Bladder microvascular endothelial cell (primary cell): ENCODE measurements around the gene NAV3. TPM values are rescaled to one million over a fixed set of nuclear protein-coding genes. Genes with fewer than 3 reads are reported as not detected.

ENCODE experiments used
- total RNA-seq: library from RNA; depleted of rRNA; stranded (reverse); fragments of >200 nt; gene quantifications from 2 replicates; pipeline ENCODE4 v1.2.3, GENCODE V29; 2014

NAV3 gene, protein sequence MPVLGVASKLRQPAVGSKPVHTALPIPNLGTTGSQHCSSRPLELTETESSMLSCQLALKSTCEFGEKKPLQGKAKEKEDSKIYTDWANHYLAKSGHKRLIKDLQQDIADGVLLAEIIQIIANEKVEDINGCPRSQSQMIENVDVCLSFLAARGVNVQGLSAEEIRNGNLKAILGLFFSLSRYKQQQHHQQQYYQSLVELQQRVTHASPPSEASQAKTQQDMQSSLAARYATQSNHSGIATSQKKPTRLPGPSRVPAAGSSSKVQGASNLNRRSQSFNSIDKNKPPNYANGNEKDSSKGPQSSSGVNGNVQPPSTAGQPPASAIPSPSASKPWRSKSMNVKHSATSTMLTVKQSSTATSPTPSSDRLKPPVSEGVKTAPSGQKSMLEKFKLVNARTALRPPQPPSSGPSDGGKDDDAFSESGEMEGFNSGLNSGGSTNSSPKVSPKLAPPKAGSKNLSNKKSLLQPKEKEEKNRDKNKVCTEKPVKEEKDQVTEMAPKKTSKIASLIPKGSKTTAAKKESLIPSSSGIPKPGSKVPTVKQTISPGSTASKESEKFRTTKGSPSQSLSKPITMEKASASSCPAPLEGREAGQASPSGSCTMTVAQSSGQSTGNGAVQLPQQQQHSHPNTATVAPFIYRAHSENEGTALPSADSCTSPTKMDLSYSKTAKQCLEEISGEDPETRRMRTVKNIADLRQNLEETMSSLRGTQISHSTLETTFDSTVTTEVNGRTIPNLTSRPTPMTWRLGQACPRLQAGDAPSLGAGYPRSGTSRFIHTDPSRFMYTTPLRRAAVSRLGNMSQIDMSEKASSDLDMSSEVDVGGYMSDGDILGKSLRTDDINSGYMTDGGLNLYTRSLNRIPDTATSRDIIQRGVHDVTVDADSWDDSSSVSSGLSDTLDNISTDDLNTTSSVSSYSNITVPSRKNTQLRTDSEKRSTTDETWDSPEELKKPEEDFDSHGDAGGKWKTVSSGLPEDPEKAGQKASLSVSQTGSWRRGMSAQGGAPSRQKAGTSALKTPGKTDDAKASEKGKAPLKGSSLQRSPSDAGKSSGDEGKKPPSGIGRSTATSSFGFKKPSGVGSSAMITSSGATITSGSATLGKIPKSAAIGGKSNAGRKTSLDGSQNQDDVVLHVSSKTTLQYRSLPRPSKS (N-terminal part only)
- total RNA-seq = 6.0 and 6.3 TPM in 2 replicates

DNA sequence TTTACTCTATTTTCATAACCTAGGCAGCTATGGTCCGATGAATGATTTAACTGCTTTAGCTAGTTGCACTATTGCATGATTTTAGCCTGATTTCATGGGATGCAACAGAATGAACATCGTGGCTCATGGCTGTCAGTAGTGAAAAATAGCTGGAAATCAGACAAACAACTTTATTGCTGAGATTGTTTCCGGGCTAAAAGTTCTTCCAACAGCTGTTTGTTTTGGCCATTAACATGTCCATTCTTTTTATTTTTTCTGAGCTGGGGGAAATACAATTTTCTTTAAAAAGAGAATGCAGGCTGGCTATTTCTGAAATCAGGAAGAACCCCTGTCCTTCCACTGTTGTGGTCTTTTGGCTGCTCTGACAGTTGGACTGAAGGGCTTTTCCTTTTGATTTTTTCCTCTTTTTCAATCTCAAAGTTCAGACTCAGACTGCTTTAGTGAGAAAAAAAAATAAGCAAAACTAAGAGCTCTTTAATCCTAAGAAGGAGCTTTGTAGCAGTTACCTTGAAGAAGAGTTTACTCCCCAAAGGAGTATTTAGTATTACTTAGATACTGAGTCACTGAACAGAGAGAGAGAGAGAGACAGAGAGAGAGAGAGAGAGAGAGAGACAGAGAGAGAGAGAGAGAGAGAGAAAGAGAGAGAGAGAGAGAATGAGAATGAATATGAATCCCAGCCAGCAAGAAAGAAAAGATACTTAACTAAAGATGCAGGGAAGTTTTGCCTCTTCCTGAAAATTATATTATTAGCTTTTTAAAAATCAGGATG lies at the start of gene NAV3:
Gene NAV3 (plus strand): TSS at position 312 of the 769 bp plus-strand sequence. CDS start 568 bp downstream, outside the sequence.

